ENCODE data around the gene ICE2.

ICE2 gene

DNA sequence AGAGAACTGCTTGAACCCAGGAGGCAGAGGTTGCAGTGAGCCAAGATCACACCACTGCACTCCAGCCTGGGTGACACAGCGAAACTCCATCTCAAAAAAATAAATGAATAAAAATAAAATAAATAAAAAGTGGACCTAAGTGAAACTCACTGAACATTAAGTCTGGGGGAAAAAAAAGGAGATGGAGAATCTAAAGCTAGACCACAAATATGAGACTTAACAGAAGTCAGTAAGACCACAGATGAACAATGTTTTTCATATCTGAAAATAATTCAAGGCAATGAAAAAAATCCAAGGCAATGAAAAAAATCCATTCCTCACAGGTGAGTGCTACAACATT is 99.8 kb downstream of the ICE2 start:
- Histone ChIP-seq H3K4me2 (ENCODE audit: low read depth, low read length) (no peak overlapping the region), H3K9me3 (replicated peaks; ENCODE audit: insufficient read depth, low read length) (no peaks in the 10 kb centered on the region), H3K27me3 (replicated peaks; ENCODE audit: insufficient read depth, low read length) (no peaks in the 10 kb centered on the region), H3K4me1 (ENCODE audit: low read length) (no peaks in the 10 kb centered on the region), H2AFZ (ENCODE audit: low read length) (no peak overlapping the region), H3K27ac (ENCODE audit: low read length) (no peak overlapping the region), H3K9ac (ENCODE audit: low read length) (no peak overlapping the region), H3K36me3 (replicated peaks; ENCODE audit: insufficient read depth, low read length) (peaks cover 4% of the 10 kb centered on the region; the same call in 1 of the 2 replicates), H3K9me2 (replicated peaks; ENCODE audit: insufficient read depth, low read length) (no peaks in the 10 kb centered on the region), H3K79me2 (ENCODE audit: low read length) (peaks cover 43% of the 10 kb centered on the region), H3F3A (ENCODE audit: insufficient read depth, low read length) (no peaks in the 10 kb centered on the region), H4K20me1 (ENCODE audit: insufficient read depth, low read length) (no peaks in the 10 kb centered on the region), H3K4me3 (ENCODE audit: low read length) (no peak overlapping the region)
- TF ChIP-seq EZH2phosphoT487 (IDR thresholded peaks at IDR 0.05; ENCODE audit: low read length), result no peak
- TF ChIP-seq, protein P1, sequence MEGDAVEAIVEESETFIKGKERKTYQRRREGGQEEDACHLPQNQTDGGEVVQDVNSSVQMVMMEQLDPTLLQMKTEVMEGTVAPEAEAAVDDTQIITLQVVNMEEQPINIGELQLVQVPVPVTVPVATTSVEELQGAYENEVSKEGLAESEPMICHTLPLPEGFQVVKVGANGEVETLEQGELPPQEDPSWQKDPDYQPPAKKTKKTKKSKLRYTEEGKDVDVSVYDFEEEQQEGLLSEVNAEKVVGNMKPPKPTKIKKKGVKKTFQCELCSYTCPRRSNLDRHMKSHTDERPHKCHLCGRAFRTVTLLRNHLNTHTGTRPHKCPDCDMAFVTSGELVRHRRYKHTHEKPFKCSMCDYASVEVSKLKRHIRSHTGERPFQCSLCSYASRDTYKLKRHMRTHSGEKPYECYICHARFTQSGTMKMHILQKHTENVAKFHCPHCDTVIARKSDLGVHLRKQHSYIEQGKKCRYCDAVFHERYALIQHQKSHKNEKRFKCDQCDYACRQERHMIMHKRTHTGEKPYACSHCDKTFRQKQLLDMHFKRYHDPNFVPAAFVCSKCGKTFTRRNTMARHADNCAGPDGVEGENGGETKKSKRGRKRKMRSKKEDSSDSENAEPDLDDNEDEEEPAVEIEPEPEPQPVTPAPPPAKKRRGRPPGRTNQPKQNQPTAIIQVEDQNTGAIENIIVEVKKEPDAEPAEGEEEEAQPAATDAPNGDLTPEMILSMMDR (IDR thresholded peaks at IDR 0.05; ENCODE audit: low read length), result no peak
- TF ChIP-seq EZH2 (optimal IDR thresholded peaks at IDR 0.05; ENCODE audit: low read depth, low read length), result no peak
- no peak for DNase-seq

DNA sequence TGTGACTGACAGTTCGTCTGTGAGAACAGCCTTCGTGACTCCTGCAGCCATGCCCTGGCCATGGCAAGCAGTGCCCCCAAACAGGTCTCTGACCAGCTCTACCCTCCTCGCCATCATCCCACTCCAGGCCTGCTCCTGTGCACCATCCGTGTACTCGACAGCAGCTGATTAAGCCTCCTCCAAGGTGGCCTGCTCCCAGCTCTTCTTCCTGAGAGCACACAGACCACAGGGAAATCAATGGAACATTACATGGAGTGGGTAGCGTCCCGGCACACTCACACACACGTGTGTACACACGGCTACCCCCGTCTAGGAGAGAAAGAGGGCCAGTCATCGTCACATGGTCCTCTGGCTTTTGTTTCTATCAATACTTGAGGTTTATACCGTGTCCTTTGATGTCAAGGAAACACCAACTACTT is 102.3 kb downstream of the ICE2 start:
- H4K20me1 ChIP-seq (ENCODE audit: insufficient read depth, low read length), result no peaks in the 10 kb centered on the region
- H3K27me3 ChIP-seq (replicated peaks; ENCODE audit: insufficient read depth, low read length), result no peaks in the 10 kb centered on the region
- no peaks in the 10 kb centered on the region for H3K4me1 ChIP-seq (ENCODE audit: low read length)
- no peaks in the 10 kb centered on the region for H3F3A ChIP-seq (ENCODE audit: insufficient read depth, low read length)
- H3K9me2 ChIP-seq (replicated peaks; ENCODE audit: insufficient read depth, low read length), result no peaks in the 10 kb centered on the region
- H3K27ac ChIP-seq (ENCODE audit: low read length), result no peak overlapping the region
- no peaks in the 10 kb centered on the region for H3K9me3 ChIP-seq (replicated peaks; ENCODE audit: insufficient read depth, low read length)
- peaks cover 32% of the 10 kb centered on the region for H3K79me2 ChIP-seq (ENCODE audit: low read length)
- DNase-seq, result no peak
- H2AFZ ChIP-seq (ENCODE audit: low read length), result no peak overlapping the region
- no peak overlapping the region for H3K4me3 ChIP-seq (ENCODE audit: low read length)
- no peak for TF ChIP-seq EZH2phosphoT487 (IDR thresholded peaks at IDR 0.05; ENCODE audit: low read length)
- TF ChIP-seq, protein P1 (IDR thresholded peaks at IDR 0.05; ENCODE audit: low read length), result no peak
- TF ChIP-seq EZH2 (optimal IDR thresholded peaks at IDR 0.05; ENCODE audit: low read depth, low read length), result no peak
- H3K9ac ChIP-seq (ENCODE audit: low read length), result no peak overlapping the region
- H3K4me2 ChIP-seq (ENCODE audit: low read depth, low read length), result no peak overlapping the region
- peaks cover 4% of the 10 kb centered on the region; the same call in 1 of the 2 replicates for H3K36me3 ChIP-seq (replicated peaks; ENCODE audit: insufficient read depth, low read length)

DNA sequence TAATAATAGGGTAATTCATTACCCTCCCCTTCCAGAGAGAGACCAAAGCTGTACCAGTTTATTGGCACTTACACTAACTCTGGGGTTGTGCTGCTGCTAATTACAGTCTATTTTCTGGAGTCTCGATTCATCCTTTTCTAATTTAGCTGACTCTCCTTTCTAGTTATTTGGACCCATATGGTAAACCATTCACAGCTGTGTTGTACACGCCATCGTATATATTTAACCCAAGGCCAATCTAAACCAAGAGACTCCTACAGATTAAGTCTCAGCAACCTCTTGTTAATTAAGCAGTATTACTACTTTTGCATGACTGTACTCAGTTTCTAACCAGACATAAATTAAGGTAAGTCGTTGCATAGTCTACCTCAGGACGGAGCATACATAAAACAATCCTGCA is 103.6 kb downstream of the ICE2 start:
- no peak overlapping the region for H3K4me3 ChIP-seq (ENCODE audit: low read length)
- H3K4me1 ChIP-seq (ENCODE audit: low read length), result no peaks in the 10 kb centered on the region
- H4K20me1 ChIP-seq (ENCODE audit: insufficient read depth, low read length), result no peaks in the 10 kb centered on the region
- peaks cover 9% of the 10 kb centered on the region; the same call in 1 of the 2 replicates for H3K36me3 ChIP-seq (replicated peaks; ENCODE audit: insufficient read depth, low read length)
- no peak for DNase-seq
- H3K4me2 ChIP-seq (ENCODE audit: low read depth, low read length), result no peak overlapping the region
- no peak overlapping the region for H3K9ac ChIP-seq (ENCODE audit: low read length)
- H3K79me2 ChIP-seq (ENCODE audit: low read length), result peaks cover 35% of the 10 kb centered on the region
- no peak overlapping the region for H2AFZ ChIP-seq (ENCODE audit: low read length)
- no peak overlapping the region for H3K27ac ChIP-seq (ENCODE audit: low read length)
- no peaks in the 10 kb centered on the region for H3K9me3 ChIP-seq (replicated peaks; ENCODE audit: insufficient read depth, low read length)
- H3K27me3 ChIP-seq (replicated peaks; ENCODE audit: insufficient read depth, low read length), result no peaks in the 10 kb centered on the region
- TF ChIP-seq EZH2 (optimal IDR thresholded peaks at IDR 0.05; ENCODE audit: low read depth, low read length), result no peak
- TF ChIP-seq EZH2phosphoT487 (IDR thresholded peaks at IDR 0.05; ENCODE audit: low read length), result no peak
- TF ChIP-seq, protein P1 (IDR thresholded peaks at IDR 0.05; ENCODE audit: low read length), result no peak
- H3F3A ChIP-seq (ENCODE audit: insufficient read depth, low read length), result no peaks in the 10 kb centered on the region
- no peaks in the 10 kb centered on the region for H3K9me2 ChIP-seq (replicated peaks; ENCODE audit: insufficient read depth, low read length)
